UCSD-AML1 (cell line): ENCODE measurements around the gene ITIH1.

Source experiments
- DNase-seq: peaks from one replicate; lab custom pipeline; 2025; ENCODE audit not compliant: unreplicated experiment; lab: John Stamatoyannopoulos, UW

The ITIH1 gene

DNA sequence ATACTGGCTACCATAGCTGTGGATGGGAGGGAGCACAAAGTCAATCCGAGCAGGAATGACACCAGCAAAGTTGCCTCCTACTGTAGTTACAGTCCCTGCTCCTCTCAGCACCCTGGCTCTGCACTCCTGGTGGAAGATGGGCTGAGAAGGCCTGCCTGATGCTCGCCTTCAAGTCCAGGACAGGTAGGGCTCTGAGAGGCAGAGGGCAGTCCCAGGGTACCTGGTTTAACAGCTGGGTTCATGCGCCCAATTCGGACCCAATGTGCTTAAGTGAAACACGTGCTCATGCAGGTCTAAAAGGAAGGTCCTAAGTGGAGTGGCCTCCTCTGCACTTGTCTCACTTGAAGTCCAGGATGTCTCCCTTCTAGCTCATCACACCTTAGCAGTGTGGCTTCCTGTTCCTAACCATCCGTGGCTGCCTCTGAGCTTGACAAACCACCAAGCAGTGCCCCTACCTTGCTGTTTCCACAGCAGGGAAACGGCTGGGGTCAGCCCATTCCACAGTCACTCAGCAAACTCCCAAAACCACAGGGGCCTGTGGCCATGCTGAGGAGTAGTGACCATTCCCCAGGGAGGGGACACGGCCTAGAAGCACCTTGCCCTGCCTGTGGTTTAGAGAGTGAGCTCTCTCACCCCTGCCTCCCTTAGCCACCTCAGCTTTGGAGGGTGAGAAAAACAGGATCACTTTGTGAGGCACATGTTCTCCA is 61.3 kb downstream of the ITIH1 start:
- DNase-seq, result no peak

DNA sequence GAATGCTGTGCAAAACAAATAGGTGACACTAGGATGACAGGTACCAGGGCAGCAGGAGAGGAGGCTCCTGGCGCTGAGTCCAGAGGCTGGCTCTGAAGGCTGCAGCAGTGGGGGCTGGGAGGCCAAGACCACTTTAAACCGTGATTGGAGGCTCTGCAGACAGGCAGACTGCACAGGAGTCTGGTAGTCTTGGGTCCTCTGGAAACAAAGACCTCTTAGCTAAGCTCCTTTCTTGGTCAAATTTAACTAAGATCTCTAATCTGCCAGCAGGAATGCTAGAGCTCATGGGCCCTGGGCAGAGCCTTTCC is 61.8 kb downstream of the ITIH1 start:
- DNase-seq, result no peak

DNA sequence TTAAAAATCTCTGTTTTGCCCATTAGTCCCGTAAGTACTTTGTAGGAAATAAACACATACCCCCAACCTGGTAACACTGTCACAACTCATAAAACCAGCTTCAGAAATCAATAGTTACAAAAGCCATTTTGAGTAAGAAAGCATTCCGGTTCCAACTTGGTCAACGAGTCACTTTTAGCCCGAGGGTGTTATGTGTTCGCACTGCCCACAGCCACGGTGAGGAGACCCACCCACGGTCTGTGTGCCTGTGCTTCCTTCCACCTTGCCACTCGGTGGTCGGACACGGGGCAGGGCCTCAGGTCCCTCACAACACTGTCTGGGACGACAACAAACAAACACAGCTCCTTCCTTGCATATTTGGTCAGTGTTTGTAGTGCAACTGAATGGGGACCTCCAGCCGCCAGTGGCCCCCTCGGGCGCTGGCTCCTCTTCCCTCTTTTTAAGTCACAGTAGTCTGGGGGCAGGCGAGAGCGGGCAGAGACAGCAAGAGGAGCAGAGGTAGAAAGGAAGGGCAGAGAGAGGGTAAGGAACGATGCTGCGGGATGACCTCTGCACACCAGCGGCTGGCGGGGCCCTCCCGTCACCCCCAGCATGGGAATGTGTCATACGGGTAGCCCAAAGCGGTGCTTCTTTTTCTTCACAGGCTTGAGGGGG is 62.6 kb downstream of the ITIH1 start:
- no peak for DNase-seq

- DNase-seq, result no peak
Observed at GRCh38 chr3:52841211-52841980, 64.0 kb downstream of the ITIH1 start.
